OCI-LY1 (cell line): ENCODE data around the gene GKN1.

Experiments used
- H2AFZ ChIP-seq: fragments of 200-600 bp; sonication (generic), shearing (Covaris generic); 2 replicates; pipeline ENCODE4 v1.6.0; 2014; ENCODE audit warnings: antibody characterized with exemption, mild to moderate bottlenecking, low read length
- H3F3A ChIP-seq: fragments of 200-600 bp; sonication (generic), shearing (Covaris generic); 2 replicates; pipeline ENCODE4 v1.6.0; 2014; ENCODE audit warnings: mild to moderate bottlenecking, antibody characterized with exemption, low read length, moderate library complexity; ENCODE audit not compliant: insufficient read depth
- H3K27ac ChIP-seq: fragments of 200-600 bp; sonication (generic); 2 replicates; pipeline ENCODE4 v1.5.1; 2014; ENCODE audit warnings: low read length, mixed run types, mild to moderate bottlenecking, low read depth; ENCODE audit not compliant: poor library complexity, severe bottlenecking
- H3K27me3 ChIP-seq: fragments of 200-600 bp; sonication (generic); 2 replicates; pipeline ENCODE4 v1.6.0; 2014; ENCODE audit warnings: antibody characterized with exemption, mild to moderate bottlenecking, low read length, moderate library complexity; ENCODE audit not compliant: insufficient read depth
- H3K36me3 ChIP-seq: fragments of 200-600 bp; sonication (generic); 2 replicates; pipeline ENCODE4 v1.6.1; 2014; ENCODE audit warnings: mild to moderate bottlenecking, antibody characterized with exemption, low read length, moderate library complexity, mixed read lengths; ENCODE audit not compliant: insufficient read depth
- H3K4me1 ChIP-seq: fragments of 200-600 bp; sonication (generic); 2 replicates; pipeline ENCODE4 v1.5.1; 2014; ENCODE audit warnings: mild to moderate bottlenecking, low read length, moderate library complexity; ENCODE audit not compliant: insufficient read depth, severe bottlenecking
- H3K4me2 ChIP-seq: fragments of 200-600 bp; sonication (generic), shearing (Covaris generic); 2 replicates; pipeline ENCODE4 v1.6.1; 2014; ENCODE audit warnings: low read length
- H3K4me3 ChIP-seq: fragments of 200-600 bp; sonication (generic); 2 replicates; pipeline ENCODE4 v1.5.1; 2014; ENCODE audit warnings: low read length, low read depth, mild to moderate bottlenecking, mixed read lengths; ENCODE audit not compliant: poor library complexity, severe bottlenecking
- H3K79me2 ChIP-seq: fragments of 200-600 bp; shearing (Covaris generic); 2 replicates; pipeline ENCODE4 v1.6.1; 2016; ENCODE audit warnings: mixed run types, low read length, mixed read lengths; ENCODE audit not compliant: insufficient read depth
- H3K9ac ChIP-seq: fragments of 200-600 bp; sonication (generic), shearing (Covaris generic); 2 replicates; pipeline ENCODE4 v1.6.1; 2014; ENCODE audit warnings: mild to moderate bottlenecking, low read length, mixed read lengths
- H3K9me2 ChIP-seq: fragments of 200-600 bp; sonication (generic), shearing (Covaris generic); 2 replicates; pipeline ENCODE4 v1.6.1; 2014; ENCODE audit warnings: low read depth, mild to moderate bottlenecking, low read length, mixed read lengths
- H3K9me3 ChIP-seq: fragments of 200-600 bp; shearing (Covaris generic); 2 replicates; pipeline ENCODE4 v1.6.1; 2014; ENCODE audit warnings: low read length, mixed read lengths
- H4K20me1 ChIP-seq: fragments of 200-600 bp; sonication (generic), shearing (Covaris generic); 2 replicates; pipeline ENCODE4 v1.6.0; 2016; ENCODE audit warnings: mild to moderate bottlenecking, low read length; ENCODE audit not compliant: insufficient read depth
- CTCF ChIP-seq: fragments of 200-600 bp; sonication (generic), shearing (Covaris generic); IDR thresholded peaks from 2 replicates; pipeline ENCODE4 v1.5.1; 2017; ENCODE audit warnings: mild to moderate bottlenecking, antibody characterized with exemption, low read length, moderate library complexity, mixed read lengths
- EZH2 ChIP-seq: fragments of 200-600 bp; sonication (generic), shearing (Covaris generic); IDR thresholded peaks from 2 replicates; pipeline ENCODE4 v1.8.0; 2017; ENCODE audit warnings: borderline replicate concordance, mixed run types, mild to moderate bottlenecking, antibody characterized with exemption, low read length, moderate library complexity, mixed read lengths

Gene GKN1

DNA sequence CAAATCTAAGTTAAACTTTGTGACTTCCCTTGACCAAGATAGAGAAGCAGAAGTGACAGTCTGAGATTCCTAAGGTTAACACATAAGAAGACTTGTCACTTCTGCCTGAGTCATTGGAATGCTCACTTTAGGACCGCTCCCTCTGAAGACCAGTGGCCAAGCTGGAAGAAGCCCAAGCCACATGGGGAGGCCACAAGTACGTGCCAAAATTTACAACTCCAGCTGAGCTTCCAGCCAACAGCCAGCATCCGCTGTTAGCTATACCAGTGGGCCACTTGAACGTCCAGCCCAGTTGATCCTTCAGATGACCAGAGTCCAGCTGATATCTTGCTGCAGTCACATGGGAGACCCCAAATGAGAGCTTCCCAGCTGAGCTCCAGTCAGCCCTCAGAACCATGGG is 20.4 kb downstream of the GKN1 start:
- TF ChIP-seq CTCF (no peak), EZH2 (no peak)

GRCh38 chr2:68995916-68996315 is 21.5 kb downstream of the GKN1 start:
- Histone ChIP-seq H3K27ac (no peak overlapping the region), H2AFZ (no peak overlapping the region), H3F3A (no peaks in the 10 kb centered on the region), H3K79me2 (no peaks in the 10 kb centered on the region), H4K20me1 (no peaks in the 10 kb centered on the region), H3K9ac (no peak overlapping the region), H3K36me3 (no peaks in the 10 kb centered on the region), H3K9me2 (no peaks in the 10 kb centered on the region), H3K4me1 (no peaks in the 10 kb centered on the region), H3K4me3 (no peak overlapping the region), H3K27me3 (no peaks in the 10 kb centered on the region), H3K9me3 (no peaks in the 10 kb centered on the region), H3K4me2 (no peak overlapping the region)
- no peak for TF ChIP-seq CTCF
- no peak for TF ChIP-seq EZH2

More for the DNA sequence above, 20.4 kb downstream of the GKN1 start:
- Histone ChIP-seq H2AFZ (no peak overlapping the region), H4K20me1 (no peaks in the 10 kb centered on the region), H3K4me2 (no peak overlapping the region), H3K9me2 (no peaks in the 10 kb centered on the region), H3K36me3 (no peaks in the 10 kb centered on the region), H3K27me3 (no peaks in the 10 kb centered on the region), H3K9me3 (no peaks in the 10 kb centered on the region), H3K27ac (no peak overlapping the region), H3K4me1 (no peaks in the 10 kb centered on the region), H3K4me3 (no peak overlapping the region), H3K79me2 (no peaks in the 10 kb centered on the region), H3K9ac (no peak overlapping the region), H3F3A (no peaks in the 10 kb centered on the region)

GRCh38 chr2:68997401-68997800 is 23.0 kb downstream of the GKN1 start:
- no peaks in the 10 kb centered on the region for H3K27me3 ChIP-seq
- H3K4me3 ChIP-seq, result no peak overlapping the region
- no peaks in the 10 kb centered on the region for H3K79me2 ChIP-seq
- H3K36me3 ChIP-seq, result no peaks in the 10 kb centered on the region
- H3K9me2 ChIP-seq, result no peaks in the 10 kb centered on the region
- TF ChIP-seq EZH2 (no peak), CTCF (no peak)
- no peaks in the 10 kb centered on the region for H4K20me1 ChIP-seq
- H3K9ac ChIP-seq, result no peak overlapping the region
- no peaks in the 10 kb centered on the region for H3K4me1 ChIP-seq
- H3K4me2 ChIP-seq, result no peak overlapping the region
- H3F3A ChIP-seq, result no peaks in the 10 kb centered on the region
- no peaks in the 10 kb centered on the region for H3K9me3 ChIP-seq
- no peak overlapping the region for H2AFZ ChIP-seq
- no peak overlapping the region for H3K27ac ChIP-seq
